WTC11 (cell line): ENCODE measurements around the gene ALOX15. TPM values are rescaled to one million over a fixed set of nuclear protein-coding genes. Genes with fewer than 3 reads are reported as not detected.

ENCODE experiments used
- ATAC-seq: fragments of 200-7000 bp; cut with Tn5 transposase; 2 replicates; pipeline ENCODE4 v1.10.0; 2021; ENCODE audit warnings: mild to moderate bottlenecking, moderate library complexity
- CTCF ChIA-PET: fragments of 300-600 bp; sonication (Branson Sonifier 250); formaldehyde crosslinking; loops from one replicate; lab custom pipeline; 2021; ENCODE audit warnings: antibody characterized with exemption; lab: Charles Lee
- POLR2A ChIA-PET: fragments of 350-600 bp; sonication (Branson Sonifier 250); formaldehyde crosslinking; loops from one replicate; lab custom pipeline; 2021; ENCODE audit warnings: antibody characterized with exemption; lab: Charles Lee
- DNase-seq: peaks from one replicate; pipeline ENCODE4 v3.0.0; 2021; ENCODE audit warnings: low spot score
- H3K27ac Mint-ChIP-seq: 2 replicates; pipeline ENCODE4 v1.8.0; 2021; ENCODE audit warnings: mixed read lengths
- H3K27me3 Mint-ChIP-seq: 2 replicates; pipeline ENCODE4 v1.8.0; 2021; ENCODE audit warnings: low read depth, mild to moderate bottlenecking, moderate library complexity, mixed read lengths
- H3K36me3 Mint-ChIP-seq: 2 replicates; pipeline ENCODE4 v1.8.0; 2021; ENCODE audit warnings: mixed read lengths
- H3K4me1 Mint-ChIP-seq: 2 replicates; pipeline ENCODE4 v1.8.0; 2022; ENCODE audit warnings: mixed read lengths
- H3K4me3 Mint-ChIP-seq: 2 replicates; pipeline ENCODE4 v1.8.0; 2021; ENCODE audit warnings: mild to moderate bottlenecking, moderate library complexity, mixed read lengths
- H3K9me3 Mint-ChIP-seq: 2 replicates; pipeline ENCODE4 v1.8.0; 2021; ENCODE audit warnings: mixed read lengths
- ETV6 ChIP-seq: sonication (generic); formaldehyde crosslinking; IDR thresholded peaks from 2 replicates; pipeline ENCODE4 v1.8.1; 2022; ENCODE audit warnings: mild to moderate bottlenecking, missing genetic modification reagents
- FOXK1 ChIP-seq: sonication (generic); formaldehyde crosslinking; IDR thresholded peaks from 2 replicates; pipeline ENCODE4 v1.8.0; 2022; ENCODE audit warnings: mild to moderate bottlenecking, moderate library complexity, missing genetic modification reagents
- GABPB1 ChIP-seq: sonication (generic); formaldehyde crosslinking; IDR thresholded peaks from 2 replicates; pipeline ENCODE4 v1.8.1; 2023; ENCODE audit warnings: mild to moderate bottlenecking, missing genetic modification reagents
- GRHL2 ChIP-seq: fragments of 250-450 bp; sonication (Bioruptor Pico); IDR thresholded peaks from 2 replicates; pipeline ENCODE4 v1.8.0; 2022; ENCODE audit warnings: mild to moderate bottlenecking, moderate library complexity; ENCODE audit not compliant: insufficient replicate concordance, severe bottlenecking
- GTF2I ChIP-seq: fragments of 250-450 bp; sonication (Bioruptor Pico); conservative IDR thresholded peaks from 2 replicates; pipeline ENCODE4 v1.4.0; 2021; ENCODE audit warnings: mild to moderate bottlenecking
- JAZF1 ChIP-seq: fragments of 250-450 bp; sonication (Bioruptor Pico); IDR thresholded peaks from 2 replicates; pipeline ENCODE4 v1.9.0; 2021; ENCODE audit warnings: moderate library complexity, mild to moderate bottlenecking, inconsistent platforms
- JUN ChIP-seq: sonication (generic); formaldehyde crosslinking; IDR thresholded peaks from 2 replicates; pipeline ENCODE4 v1.8.0; 2023; ENCODE audit warnings: mild to moderate bottlenecking, missing genetic modification reagents
- MYBL2 ChIP-seq: sonication (generic); formaldehyde crosslinking; IDR thresholded peaks from 2 replicates; pipeline ENCODE4 v1.8.1; 2023; ENCODE audit warnings: mild to moderate bottlenecking, moderate library complexity, missing genetic modification reagents
- NFYB ChIP-seq: sonication (generic); formaldehyde crosslinking; conservative IDR thresholded peaks from 2 replicates; pipeline ENCODE4 v1.8.0; 2022; ENCODE audit warnings: low read depth, missing genetic modification reagents
- NR2C2 ChIP-seq: sonication (generic); formaldehyde crosslinking; IDR thresholded peaks from 2 replicates; pipeline ENCODE4 v1.8.0; 2022; ENCODE audit warnings: mild to moderate bottlenecking, missing genetic modification reagents
- RELA ChIP-seq: sonication (generic); formaldehyde crosslinking; IDR thresholded peaks from 2 replicates; pipeline ENCODE4 v1.8.1; 2022; ENCODE audit warnings: missing genetic modification reagents, mild to moderate bottlenecking, borderline replicate concordance
- TEAD4 ChIP-seq: sonication (generic); formaldehyde crosslinking; IDR thresholded peaks from 2 replicates; pipeline ENCODE4 v1.8.0; 2022; ENCODE audit warnings: mild to moderate bottlenecking, missing genetic modification reagents
- ZBTB21 ChIP-seq: sonication (generic); formaldehyde crosslinking; IDR thresholded peaks from 2 replicates; pipeline ENCODE4 v1.8.1; 2023; ENCODE audit warnings: mild to moderate bottlenecking, missing genetic modification reagents, borderline replicate concordance
- ZNF138 ChIP-seq: sonication (generic); formaldehyde crosslinking; conservative IDR thresholded peaks from 2 replicates; pipeline ENCODE4 v1.8.1; 2022; ENCODE audit warnings: mild to moderate bottlenecking, moderate library complexity, missing genetic modification reagents
- ZNF219 ChIP-seq: sonication (generic); formaldehyde crosslinking; IDR thresholded peaks from 2 replicates; pipeline ENCODE4 v1.8.0; 2023; ENCODE audit warnings: missing genetic modification reagents, mild to moderate bottlenecking, borderline replicate concordance
- ZNF396 ChIP-seq: fragments of 250-450 bp; sonication (Bioruptor Pico); IDR thresholded peaks from 2 replicates; pipeline ENCODE4 v1.8.0; 2021; ENCODE audit warnings: mild to moderate bottlenecking, moderate library complexity, borderline replicate concordance
- total RNA-seq: library from RNA; stranded (reverse); gene quantifications from 3 replicates; pipeline ENCODE4 v1.2.3, GENCODE V29; 2021
- TF ChIP-seq, protein P1 (sequence below): sonication (generic); formaldehyde crosslinking; IDR thresholded peaks from 2 replicates; pipeline ENCODE4 v1.8.1; 2022; ENCODE audit warnings: low read depth, missing genetic modification reagents, borderline replicate concordance
- TF ChIP-seq, protein P2 (sequence below): sonication (generic); formaldehyde crosslinking; conservative IDR thresholded peaks from 2 replicates; pipeline ENCODE4 v1.8.1; 2022; ENCODE audit warnings: mild to moderate bottlenecking, missing genetic modification reagents
- TF ChIP-seq, protein P3 (sequence below): fragments of 250-450 bp; sonication (Bioruptor Pico); IDR thresholded peaks from 2 replicates; pipeline ENCODE4 v1.9.0; 2021; ENCODE audit warnings: mild to moderate bottlenecking
- TF ChIP-seq, protein P4 (sequence below): sonication (generic); formaldehyde crosslinking; IDR thresholded peaks from 2 replicates; pipeline ENCODE4 v1.8.1; 2023; ENCODE audit warnings: mild to moderate bottlenecking, missing genetic modification reagents, moderate library complexity
- TF ChIP-seq, protein P5 (sequence below): sonication (generic); formaldehyde crosslinking; IDR thresholded peaks from 2 replicates; pipeline ENCODE4 v1.8.0; 2022; ENCODE audit warnings: mild to moderate bottlenecking, missing genetic modification reagents
- TF ChIP-seq, protein P6 (sequence below): fragments of 250-450 bp; sonication (Bioruptor Pico); conservative IDR thresholded peaks from 2 replicates; pipeline ENCODE4 v1.9.0; 2021; ENCODE audit warnings: mild to moderate bottlenecking
- TF ChIP-seq, protein P7 (sequence below): sonication (generic); formaldehyde crosslinking; IDR thresholded peaks from 2 replicates; pipeline ENCODE4 v1.8.1; 2023; ENCODE audit warnings: mild to moderate bottlenecking, moderate library complexity, missing genetic modification reagents

ALOX15 gene
- total RNA-seq, 1 experiment from 2014 or later, result 0.50 TPM

DNA sequence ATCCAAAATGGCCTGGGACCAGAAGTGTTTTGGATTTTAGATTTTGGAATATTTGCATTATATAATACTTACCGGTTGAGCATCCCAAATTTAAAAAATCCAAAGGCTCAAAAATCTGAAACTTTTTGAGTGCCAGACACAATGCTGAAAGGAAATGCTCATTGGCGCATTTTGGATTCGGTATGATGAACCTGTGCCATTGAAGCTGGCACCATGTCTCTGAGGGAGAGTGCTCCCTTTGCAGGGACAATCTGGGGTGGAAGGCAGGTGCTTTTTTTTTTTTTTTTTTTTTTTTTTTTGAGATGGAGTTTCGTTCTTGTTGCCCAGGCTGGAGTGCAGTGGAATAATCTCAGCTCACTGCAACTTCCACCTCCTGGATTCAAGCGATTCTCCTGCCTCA is 39.4 kb downstream of the ALOX15 start:
- no peaks in the 10 kb centered on the region for H3K36me3 Mint-ChIP-seq
- no peaks in the 10 kb centered on the region for H3K9me3 Mint-ChIP-seq
- no peak for TF ChIP-seq ETV6 (CRISPR knock-in tag)
- no peak for TF ChIP-seq FOXK1 (CRISPR knock-in tag)
- TF ChIP-seq JAZF1, result no peak
- no peak for TF ChIP-seq NR2C2 (CRISPR knock-in tag)
- TF ChIP-seq ZNF219, result no peak
- TF ChIP-seq ZNF138 (CRISPR knock-in tag), result no peak
- TF ChIP-seq MYBL2, result no peak
- TF ChIP-seq TEAD4, result no peak
- no peak for TF ChIP-seq ZNF396 (CRISPR knock-in tag)
- TF ChIP-seq, protein P1, sequence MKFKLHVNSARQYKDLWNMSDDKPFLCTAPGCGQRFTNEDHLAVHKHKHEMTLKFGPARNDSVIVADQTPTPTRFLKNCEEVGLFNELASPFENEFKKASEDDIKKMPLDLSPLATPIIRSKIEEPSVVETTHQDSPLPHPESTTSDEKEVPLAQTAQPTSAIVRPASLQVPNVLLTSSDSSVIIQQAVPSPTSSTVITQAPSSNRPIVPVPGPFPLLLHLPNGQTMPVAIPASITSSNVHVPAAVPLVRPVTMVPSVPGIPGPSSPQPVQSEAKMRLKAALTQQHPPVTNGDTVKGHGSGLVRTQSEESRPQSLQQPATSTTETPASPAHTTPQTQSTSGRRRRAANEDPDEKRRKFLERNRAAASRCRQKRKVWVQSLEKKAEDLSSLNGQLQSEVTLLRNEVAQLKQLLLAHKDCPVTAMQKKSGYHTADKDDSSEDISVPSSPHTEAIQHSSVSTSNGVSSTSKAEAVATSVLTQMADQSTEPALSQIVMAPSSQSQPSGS (CRISPR knock-in tag), result no peak
- TF ChIP-seq ZBTB21, result no peak
- TF ChIP-seq, protein P2, sequence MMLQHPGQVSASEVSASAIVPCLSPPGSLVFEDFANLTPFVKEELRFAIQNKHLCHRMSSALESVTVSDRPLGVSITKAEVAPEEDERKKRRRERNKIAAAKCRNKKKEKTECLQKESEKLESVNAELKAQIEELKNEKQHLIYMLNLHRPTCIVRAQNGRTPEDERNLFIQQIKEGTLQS (CRISPR knock-in tag), result no peak
- TF ChIP-seq, protein P3, sequence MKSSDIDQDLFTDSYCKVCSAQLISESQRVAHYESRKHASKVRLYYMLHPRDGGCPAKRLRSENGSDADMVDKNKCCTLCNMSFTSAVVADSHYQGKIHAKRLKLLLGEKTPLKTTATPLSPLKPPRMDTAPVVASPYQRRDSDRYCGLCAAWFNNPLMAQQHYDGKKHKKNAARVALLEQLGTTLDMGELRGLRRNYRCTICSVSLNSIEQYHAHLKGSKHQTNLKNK (CRISPR knock-in tag), result no peak
- no peak for TF ChIP-seq NFYB (CRISPR knock-in tag)
- no peak for TF ChIP-seq GRHL2 (CRISPR knock-in tag)
- H3K4me1 Mint-ChIP-seq, result peaks cover 27% of the 10 kb centered on the region
- ChIA-PET CTCF (interaction anchor here (0.7 to 2.2 kb wide), 2 partner anchors 35 to 99 kb away, joined by 5 to 9 read pairs; no protein-coding TSS in a partner anchor), POLR2A (no interaction called here)
- DNase-seq (no peak), ATAC-seq (no peak)
- H3K27ac Mint-ChIP-seq, result no peak overlapping the region
- H3K27me3 Mint-ChIP-seq, result no peaks in the 10 kb centered on the region
- H3K4me3 Mint-ChIP-seq, result no peak overlapping the region

DNA sequence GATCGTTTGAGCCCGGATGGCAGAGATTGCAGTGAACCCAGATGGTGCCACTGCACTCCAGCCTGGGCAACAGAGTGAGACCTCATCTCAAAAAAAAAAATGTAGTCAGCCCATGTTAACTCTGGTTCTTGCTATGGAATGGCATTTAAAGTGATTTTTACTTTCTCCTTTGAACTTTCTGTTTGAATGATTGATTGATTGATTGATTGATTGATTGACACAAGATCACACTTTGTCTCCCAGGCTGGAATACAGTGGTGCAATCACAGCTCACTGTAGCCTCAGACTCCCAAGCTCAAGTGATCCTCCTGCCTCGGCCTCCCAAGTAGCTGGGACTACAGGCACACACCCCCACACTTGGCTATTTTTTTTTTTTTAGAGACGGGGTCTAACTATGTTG is 40.2 kb downstream of the ALOX15 start:
- DNase-seq, result no peak
- Mint-ChIP-seq H3K4me3 (no peak overlapping the region), H3K4me1 (peaks cover 27% of the 10 kb centered on the region), H3K36me3 (no peaks in the 10 kb centered on the region), H3K9me3 (no peaks in the 10 kb centered on the region), H3K27ac (no peak overlapping the region), H3K27me3 (no peaks in the 10 kb centered on the region)
- ATAC-seq, result no peak
- TF ChIP-seq, protein P4, sequence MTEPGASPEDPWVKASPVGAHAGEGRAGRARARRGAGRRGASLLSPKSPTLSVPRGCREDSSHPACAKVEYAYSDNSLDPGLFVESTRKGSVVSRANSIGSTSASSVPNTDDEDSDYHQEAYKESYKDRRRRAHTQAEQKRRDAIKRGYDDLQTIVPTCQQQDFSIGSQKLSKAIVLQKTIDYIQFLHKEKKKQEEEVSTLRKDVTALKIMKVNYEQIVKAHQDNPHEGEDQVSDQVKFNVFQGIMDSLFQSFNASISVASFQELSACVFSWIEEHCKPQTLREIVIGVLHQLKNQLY (CRISPR knock-in tag), result no peak
- TF ChIP-seq GABPB1 (CRISPR knock-in tag), result no peak
- no peak for TF ChIP-seq GTF2I (CRISPR knock-in tag)
- TF ChIP-seq, protein P5, sequence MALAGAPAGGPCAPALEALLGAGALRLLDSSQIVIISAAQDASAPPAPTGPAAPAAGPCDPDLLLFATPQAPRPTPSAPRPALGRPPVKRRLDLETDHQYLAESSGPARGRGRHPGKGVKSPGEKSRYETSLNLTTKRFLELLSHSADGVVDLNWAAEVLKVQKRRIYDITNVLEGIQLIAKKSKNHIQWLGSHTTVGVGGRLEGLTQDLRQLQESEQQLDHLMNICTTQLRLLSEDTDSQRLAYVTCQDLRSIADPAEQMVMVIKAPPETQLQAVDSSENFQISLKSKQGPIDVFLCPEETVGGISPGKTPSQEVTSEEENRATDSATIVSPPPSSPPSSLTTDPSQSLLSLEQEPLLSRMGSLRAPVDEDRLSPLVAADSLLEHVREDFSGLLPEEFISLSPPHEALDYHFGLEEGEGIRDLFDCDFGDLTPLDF (CRISPR knock-in tag), result no peak
- TF ChIP-seq NR2C2 (CRISPR knock-in tag), result no peak
- TF ChIP-seq, protein P6, sequence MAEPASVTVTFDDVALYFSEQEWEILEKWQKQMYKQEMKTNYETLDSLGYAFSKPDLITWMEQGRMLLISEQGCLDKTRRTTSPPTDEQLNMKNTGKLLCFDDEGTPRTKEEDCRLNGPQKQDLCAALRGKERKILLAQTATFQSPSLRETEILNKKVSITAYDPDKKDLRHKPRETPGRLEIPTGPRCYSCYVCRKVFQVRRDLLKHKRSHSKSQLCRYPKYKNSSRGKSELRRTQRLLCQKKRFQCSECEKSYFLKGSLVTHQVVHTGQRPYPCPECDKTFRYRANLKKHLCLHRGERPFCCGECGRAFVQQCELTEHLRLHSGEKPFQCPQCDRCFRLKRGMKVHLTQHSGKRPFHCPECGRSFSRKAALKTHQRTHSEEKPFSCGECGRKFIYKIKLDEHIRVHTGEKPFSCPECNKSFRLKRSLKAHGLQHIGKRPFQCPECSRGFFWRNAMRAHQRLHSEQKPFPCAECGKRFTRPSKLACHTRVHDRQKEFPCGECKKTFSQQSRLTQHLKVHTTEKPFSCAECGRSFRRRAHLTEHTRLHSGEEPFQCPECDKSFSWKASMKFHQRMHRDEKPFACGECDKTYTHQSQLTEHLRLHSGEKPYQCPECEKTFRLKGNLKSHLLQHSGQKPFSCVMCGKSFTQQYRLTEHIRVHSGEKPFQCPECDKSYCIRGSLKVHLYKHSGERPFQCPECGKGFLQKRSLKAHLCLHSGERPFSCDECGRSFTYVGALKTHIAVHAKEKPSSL (CRISPR knock-in tag), result no peak
- no peak for TF ChIP-seq RELA (CRISPR knock-in tag)
- TF ChIP-seq ZBTB21, result no peak
- no peak for TF ChIP-seq JUN
- no peak for TF ChIP-seq GRHL2 (CRISPR knock-in tag)
- TF ChIP-seq, protein P7, sequence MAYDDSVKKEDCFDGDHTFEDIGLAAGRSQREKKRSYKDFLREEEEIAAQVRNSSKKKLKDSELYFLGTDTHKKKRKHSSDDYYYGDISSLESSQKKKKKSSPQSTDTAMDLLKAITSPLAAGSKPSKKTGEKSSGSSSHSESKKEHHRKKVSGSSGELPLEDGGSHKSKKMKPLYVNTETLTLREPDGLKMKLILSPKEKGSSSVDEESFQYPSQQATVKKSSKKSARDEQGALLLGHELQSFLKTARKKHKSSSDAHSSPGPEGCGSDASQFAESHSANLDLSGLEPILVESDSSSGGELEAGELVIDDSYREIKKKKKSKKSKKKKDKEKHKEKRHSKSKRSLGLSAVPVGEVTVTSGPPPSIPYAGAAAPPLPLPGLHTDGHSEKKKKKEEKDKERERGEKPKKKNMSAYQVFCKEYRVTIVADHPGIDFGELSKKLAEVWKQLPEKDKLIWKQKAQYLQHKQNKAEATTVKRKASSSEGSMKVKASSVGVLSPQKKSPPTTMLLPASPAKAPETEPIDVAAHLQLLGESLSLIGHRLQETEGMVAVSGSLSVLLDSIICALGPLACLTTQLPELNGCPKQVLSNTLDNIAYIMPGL, result no peak
- CTCF ChIA-PET, result interaction anchor here (2.2 kb wide), 1 partner anchor 35 kb away, joined by 9 read pairs; no protein-coding TSS in a partner anchor
- POLR2A ChIA-PET, result no interaction called here
